Esophagus (tissue), 2 donors: ENCODE measurements around the gene DHX15. TPM values are rescaled to one million over a fixed set of nuclear protein-coding genes. Genes with fewer than 3 reads are reported as not detected.

ENCODE experiments used
- H3K27ac ChIP-seq, 2 donors: one replicate each; pipeline ENCODE4 v1.5.1; 2013; ENCODE audit warnings: low read depth in 2 of 2, mild to moderate bottlenecking in 2 of 2, inconsistent platforms in 1 of 2, low read length in 1 of 2, moderate library complexity in 1 of 2
- H3K27me3 ChIP-seq, 2 donors: one replicate each; pipeline ENCODE4 v1.6.1; 2013; ENCODE audit warnings: low read length in 2 of 2, control low read depth in 1 of 2, mild to moderate bottlenecking in 1 of 2; ENCODE audit not compliant: insufficient read depth in 2 of 2, control insufficient read depth in 1 of 2
- H3K36me3 ChIP-seq, 2 donors: one replicate each; pipeline ENCODE4 v1.6.1; 2013; ENCODE audit warnings: low read length in 1 of 2; ENCODE audit not compliant: control insufficient read depth in 2 of 2, insufficient read depth in 2 of 2
- H3K4me1 ChIP-seq, 2 donors: one replicate each; pipeline ENCODE4 v1.6.1; 2013; ENCODE audit warnings: low read length in 1 of 2; ENCODE audit not compliant: control insufficient read depth in 2 of 2, insufficient read depth in 2 of 2
- H3K4me3 ChIP-seq, 2 donors: one replicate each; pipeline ENCODE4 v1.5.1; 2013; ENCODE audit warnings: low read length in 2 of 2, mild to moderate bottlenecking in 2 of 2, low read depth in 1 of 2, moderate library complexity in 1 of 2
- H3K9me3 ChIP-seq, 2 donors: one replicate each; pipeline ENCODE4 v1.6.1; 2013; ENCODE audit warnings: mild to moderate bottlenecking in 2 of 2, low read depth in 1 of 2, low read length in 1 of 2, moderate library complexity in 1 of 2; ENCODE audit not compliant: control insufficient read depth in 2 of 2, insufficient read depth in 1 of 2
- WGBS, 2 donors: extraction: QIAGEN DNeasy Blood & Tissue Kit; methylation state at CpG; one replicate each; pipeline ENCODE4 v1.1.7; 2013; 5-methylcytosine and 5-hydroxymethylcytosine counted together
- polyA plus RNA-seq, 2 donors: library from polyadenylated mRNA; stranded (reverse); fragments of 200-250 nt; gene quantifications; one replicate each; pipeline ENCODE4 v1.2.3, GENCODE V29; 2013
- donor health status: healthy with polysubstance abuse.
- donor health status: Bipolar disorder and iron deficiency.

The DHX15 gene
- polyA plus RNA-seq, 2 donors = 43.5 to 59.3 TPM

DNA sequence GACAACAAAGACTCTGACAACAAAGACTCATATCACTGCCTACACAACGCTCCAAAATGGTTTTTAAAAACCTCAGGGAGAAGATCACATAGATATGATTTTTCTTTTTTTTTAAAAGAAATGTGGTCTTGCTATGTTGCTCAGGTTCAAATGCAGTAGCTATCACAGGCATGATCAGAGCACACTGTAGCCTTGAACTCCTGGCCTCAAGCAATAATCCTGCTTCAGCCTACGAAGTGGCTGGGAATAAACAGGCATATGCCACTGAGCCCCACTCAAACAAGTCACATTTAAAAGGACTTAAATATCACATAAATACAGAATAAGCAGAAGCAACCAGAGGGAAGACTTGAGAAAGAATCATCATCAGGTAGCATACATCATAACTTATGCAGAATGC is 14.7 kb downstream of the DHX15 start:
- no peaks in the 10 kb centered on the region for H3K4me1 ChIP-seq

GRCh38 chr4:24568425-24568824 is 15.9 kb downstream of the DHX15 start:
- H3K27ac ChIP-seq = no peak overlapping the region
- H3K4me3 ChIP-seq = no peak overlapping the region
- peaks cover 2 to 3% of the 10 kb centered on the region in 2 donors for H3K36me3 ChIP-seq
- H3K9me3 ChIP-seq = no peaks in the 10 kb centered on the region
- no peaks in the 10 kb centered on the region for H3K4me1 ChIP-seq
- no peaks in the 10 kb centered on the region for H3K27me3 ChIP-seq

More for the DNA sequence above, 14.7 kb downstream of the DHX15 start:
- Histone ChIP-seq H3K27ac (no peak overlapping the region), H3K4me3 (no peak overlapping the region), H3K36me3 (peaks cover 4 to 6% of the 10 kb centered on the region in 2 donors), H3K27me3 (no peaks in the 10 kb centered on the region), H3K9me3 (no peaks in the 10 kb centered on the region)
- WGBS, 2 donors = 82 to 85% methylated on average over 2 of the region's 2 CpGs

GRCh38 chr4:24565054-24565453 is 19.3 kb downstream of the DHX15 start:
- H3K4me3 ChIP-seq = no peak overlapping the region
- no peaks in the 10 kb centered on the region for H3K27me3 ChIP-seq
- H3K36me3 ChIP-seq = peaks cover 0 to 4% of the 10 kb centered on the region in 2 donors
- no peaks in the 10 kb centered on the region for H3K4me1 ChIP-seq
- H3K27ac ChIP-seq = no peak overlapping the region
- no peaks in the 10 kb centered on the region for H3K9me3 ChIP-seq

- Histone ChIP-seq H3K9me3 (no peaks in the 10 kb centered on the region), H3K27ac (no peak overlapping the region), H3K36me3 (peaks cover 0 to 4% of the 10 kb centered on the region in 2 donors), H3K27me3 (no peaks in the 10 kb centered on the region), H3K4me3 (no peak overlapping the region), H3K4me1 (no peaks in the 10 kb centered on the region)
- 67 to 76% methylated on average over 2 of the region's 2 CpGs for WGBS, 2 donors
Observed at GRCh38 chr4:24564488-24564887, 19.9 kb downstream of the DHX15 start.

- H3K27ac ChIP-seq = no peak overlapping the region
- H3K9me3 ChIP-seq = no peaks in the 10 kb centered on the region
- H3K4me1 ChIP-seq = no peaks in the 10 kb centered on the region
- 90 to 98% methylated on average over 8 of the region's 8 CpGs for WGBS, 2 donors
- peaks cover 0 to 4% of the 10 kb centered on the region in 2 donors for H3K36me3 ChIP-seq
- no peak overlapping the region for H3K4me3 ChIP-seq
- H3K27me3 ChIP-seq = no peaks in the 10 kb centered on the region
Observed at GRCh38 chr4:24561438-24562139, 22.8 kb downstream of the DHX15 start.

- Histone ChIP-seq H3K4me1 (no peaks in the 10 kb centered on the region), H3K27me3 (no peaks in the 10 kb centered on the region), H3K9me3 (no peaks in the 10 kb centered on the region), H3K36me3 (peaks cover 0 to 4% of the 10 kb centered on the region in 2 donors), H3K27ac (no peak overlapping the region), H3K4me3 (no peak overlapping the region)
- WGBS, 2 donors = 58 to 68% methylated on average over 3 of the region's 3 CpGs
Observed at GRCh38 chr4:24560868-24561368, 23.4 kb downstream of the DHX15 start.

- no peak overlapping the region for H3K4me3 ChIP-seq
- H3K27ac ChIP-seq = no peak overlapping the region
- H3K4me1 ChIP-seq = no peaks in the 10 kb centered on the region
- no peaks in the 10 kb centered on the region for H3K27me3 ChIP-seq
- peaks cover 0 to 4% of the 10 kb centered on the region in 2 donors for H3K36me3 ChIP-seq
- 66 to 75% methylated on average over 2 of the region's 2 CpGs for WGBS, 2 donors
- no peaks in the 10 kb centered on the region for H3K9me3 ChIP-seq
Observed at GRCh38 chr4:24559889-24560288, 24.5 kb downstream of the DHX15 start.

DNA sequence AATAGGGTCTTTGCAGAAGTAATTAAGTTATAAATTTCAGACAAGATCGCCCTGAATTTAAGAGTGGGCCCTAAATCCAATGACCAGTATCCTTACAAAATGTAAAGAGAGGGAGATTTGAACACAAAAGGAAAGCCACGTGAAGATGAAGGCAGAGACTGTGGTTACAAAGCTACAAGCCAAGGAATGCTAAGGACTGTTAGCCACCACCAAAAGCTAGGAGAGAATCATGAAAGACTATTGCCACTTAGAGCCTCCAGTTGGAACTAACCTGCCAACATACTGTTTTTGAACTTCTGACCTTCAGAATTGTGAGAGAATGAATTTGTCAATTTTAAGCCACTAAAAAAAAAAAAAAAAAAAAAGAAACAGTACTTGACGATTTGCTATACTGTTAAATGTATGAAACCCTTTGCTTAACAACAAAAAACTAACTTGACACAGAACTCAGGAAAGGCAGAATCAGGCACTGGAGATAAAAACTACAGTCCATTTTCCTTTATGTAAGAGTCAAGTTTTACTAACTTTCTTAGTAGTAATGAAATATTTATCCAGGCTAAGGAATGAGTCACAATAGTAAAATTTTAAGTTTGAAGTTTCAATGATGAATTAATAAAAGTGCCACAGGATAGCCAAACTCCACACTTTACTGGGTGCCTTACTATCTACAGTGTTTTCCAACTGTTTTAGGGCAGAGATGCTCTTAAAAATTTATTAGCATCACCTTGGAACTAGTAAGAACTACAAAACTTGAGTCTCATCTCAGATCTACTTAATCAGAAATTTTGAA is 25.1 kb downstream of the DHX15 start:
- Histone ChIP-seq H3K36me3 (peaks cover 0 to 4% of the 10 kb centered on the region in 2 donors), H3K9me3 (no peaks in the 10 kb centered on the region), H3K4me1 (no peaks in the 10 kb centered on the region), H3K27ac (no peak overlapping the region), H3K27me3 (no peaks in the 10 kb centered on the region), H3K4me3 (no peak overlapping the region)
- WGBS, 2 donors = 76 to 79% methylated on average over 3 of the region's 3 CpGs

DNA sequence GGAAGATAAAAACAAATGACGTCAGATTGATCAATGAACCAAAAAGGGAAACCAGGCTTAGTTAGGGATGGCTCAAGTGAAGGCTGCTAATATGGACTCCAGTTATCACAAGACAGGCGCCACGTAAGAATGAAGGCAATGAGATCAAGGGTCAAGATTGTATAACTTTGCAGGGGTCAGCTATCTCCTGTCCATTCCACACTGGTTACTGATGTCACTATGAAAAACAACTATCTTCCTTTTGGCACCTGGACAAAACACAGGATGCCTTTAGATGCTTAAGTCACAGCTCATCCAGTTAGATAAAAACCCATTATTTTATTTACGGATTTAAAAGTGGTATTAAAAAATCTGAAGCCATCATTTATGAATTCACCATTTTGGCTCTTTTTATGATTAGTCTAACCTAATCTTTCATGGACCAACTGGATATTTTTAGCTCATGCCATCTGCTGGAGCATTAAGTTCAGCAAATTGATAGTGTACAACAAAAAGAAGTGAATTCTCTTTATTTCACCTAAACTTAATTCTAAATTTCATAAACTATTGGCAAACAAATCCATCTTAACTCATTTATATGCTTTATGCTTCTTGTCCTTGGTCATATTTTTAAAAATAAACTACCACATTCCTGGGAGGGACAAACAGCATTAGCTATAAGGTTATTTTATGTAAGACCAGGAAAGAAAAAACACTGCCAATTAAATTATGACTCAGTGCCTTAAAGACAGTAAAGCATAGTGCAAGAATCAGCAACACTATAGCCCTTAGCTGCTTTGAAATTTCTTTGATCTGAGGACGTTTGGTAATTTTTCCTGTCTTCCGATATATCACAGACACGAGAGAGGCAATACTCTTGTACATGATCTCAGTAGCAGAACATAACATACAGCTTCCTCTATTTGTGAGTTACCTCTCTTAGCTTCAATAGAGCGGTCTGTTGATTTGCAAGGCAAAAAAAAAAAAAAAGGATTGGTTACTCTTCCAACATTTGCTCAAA is 27.0 kb downstream of the DHX15 start:
- H3K36me3 ChIP-seq = peaks cover 0 to 4% of the 10 kb centered on the region in 2 donors
- H3K9me3 ChIP-seq = no peaks in the 10 kb centered on the region
- H3K4me1 ChIP-seq = no peaks in the 10 kb centered on the region
- no peaks in the 10 kb centered on the region for H3K27me3 ChIP-seq
- H3K4me3 ChIP-seq = no peak overlapping the region
- no peak overlapping the region for H3K27ac ChIP-seq
- 45 to 53% methylated on average over 8 of the region's 8 CpGs for WGBS, 2 donors
